RWPE2 (cell line): ENCODE data around the gene ANKRD36B.
"Not testable (repeated sequence)": the region's sequence is repeated elsewhere in the genome, so short reads cannot be mapped to it uniquely, and the experiment has no call there.

Experiments used
- ATAC-seq: fragments of 200-7000 bp; cut with Tn5 transposase; 3 replicates; pipeline ENCODE4 v1.9.1; 2021; ENCODE audit warnings: low read depth
- DNase-seq: peaks from one replicate; pipeline ENCODE4 v3.0.0-alpha.2; 2020; ENCODE audit warnings: low spot score
- H3K27ac ChIP-seq: fragments of 450-650 bp; 2 replicates; pipeline ENCODE4 v1.5.1; 2017; ENCODE audit warnings: mild to moderate bottlenecking; ENCODE audit not compliant: poor library complexity, severe bottlenecking
- H3K27me3 ChIP-seq: fragments of 250-450 bp; sonication (Bioruptor Pico); 2 replicates; pipeline ENCODE4 v1.5.1; 2021; ENCODE audit warnings: mild to moderate bottlenecking, moderate library complexity; ENCODE audit not compliant: insufficient read depth, poor library complexity, severe bottlenecking
- H3K36me3 ChIP-seq: fragments of 250-450 bp; sonication (Bioruptor Pico); 2 replicates; pipeline ENCODE4 v1.5.1; 2020; ENCODE audit warnings: low read depth, mild to moderate bottlenecking, moderate library complexity
- H3K4me1 ChIP-seq: fragments of 250-450 bp; sonication (Bioruptor Pico); 2 replicates; pipeline ENCODE4 v1.5.1; 2021; ENCODE audit warnings: mild to moderate bottlenecking, moderate library complexity; ENCODE audit not compliant: insufficient read depth, poor library complexity, severe bottlenecking
- H3K4me3 ChIP-seq: fragments of 250-450 bp; sonication (Bioruptor Pico); 2 replicates; pipeline ENCODE4 v1.5.1; 2021; ENCODE audit warnings: mild to moderate bottlenecking, moderate library complexity; ENCODE audit not compliant: severe bottlenecking
- H3K9me3 ChIP-seq: fragments of 250-450 bp; sonication (Bioruptor Pico); 2 replicates; pipeline ENCODE4 v1.5.1; 2021; ENCODE audit warnings: mild to moderate bottlenecking, moderate library complexity; ENCODE audit not compliant: severe bottlenecking
- CTCF ChIP-seq: fragments of 450-650 bp; IDR thresholded peaks from one replicate; pipeline ENCODE4 v1.5.1; 2017; ENCODE audit warnings: mild to moderate bottlenecking, moderate library complexity; ENCODE audit not compliant: poor library complexity, severe bottlenecking

ANKRD36B gene

GRCh38 chr2:97605524-97606339, 16.1 kb upstream of the ANKRD36B start:
- H3K9me3 ChIP-seq, H3K27ac ChIP-seq, H3K4me1 ChIP-seq, H3K27me3 ChIP-seq, DNase-seq, H3K4me3 ChIP-seq, H3K36me3 ChIP-seq, ATAC-seq: not testable (repeated sequence)

- H3K4me3 ChIP-seq, H3K4me1 ChIP-seq, H3K9me3 ChIP-seq, DNase-seq, H3K36me3 ChIP-seq, H3K27me3 ChIP-seq, ATAC-seq, H3K27ac ChIP-seq: not testable (repeated sequence)
These were observed 15.4 kb upstream of the ANKRD36B start for GRCh38 chr2:97605109-97605508.

- not testable (repeated sequence) for H3K4me3 ChIP-seq, DNase-seq, H3K27me3 ChIP-seq, H3K9me3 ChIP-seq, H3K36me3 ChIP-seq, H3K27ac ChIP-seq, H3K4me1 ChIP-seq, ATAC-seq
These were observed 11.9 kb upstream of the ANKRD36B start for GRCh38 chr2:97601537-97601936.

GRCh38 chr2:97596180-97596579, 6.5 kb upstream of the ANKRD36B start:
- not testable (repeated sequence) for H3K4me1 ChIP-seq, H3K9me3 ChIP-seq, H3K36me3 ChIP-seq, H3K4me3 ChIP-seq, DNase-seq, H3K27ac ChIP-seq, ATAC-seq, H3K27me3 ChIP-seq

GRCh38 chr2:97593520-97593919, 3.8 kb upstream of the ANKRD36B start:
- not testable (repeated sequence) for H3K27ac ChIP-seq, ATAC-seq, H3K4me3 ChIP-seq, H3K27me3 ChIP-seq, H3K36me3 ChIP-seq, DNase-seq, H3K4me1 ChIP-seq, H3K9me3 ChIP-seq

- Histone ChIP-seq H3K27ac (peak overlapping the region; percentile 83), H3K4me3 (peak overlapping the region; percentile 42)
- not testable (repeated sequence) for H3K9me3 ChIP-seq, H3K4me1 ChIP-seq, H3K36me3 ChIP-seq, H3K27me3 ChIP-seq
- DNase-seq: peak; percentile 58
- TF ChIP-seq CTCF: peak; percentile 90
- ATAC-seq: peak; percentile 69
These were observed 1.1 kb upstream of the ANKRD36B start for GRCh38 chr2:97590515-97591394.

- H3K36me3 ChIP-seq: not testable (repeated sequence)
These were observed 450 bp downstream of the ANKRD36B start for GRCh38 chr2:97589257-97589597.

GRCh38 chr2:97565674-97566073, 24.0 kb downstream of the ANKRD36B start:
- DNase-seq, ATAC-seq, H3K27me3 ChIP-seq, H3K4me1 ChIP-seq, H3K27ac ChIP-seq, H3K36me3 ChIP-seq, H3K9me3 ChIP-seq, H3K4me3 ChIP-seq: not testable (repeated sequence)

More at GRCh38 chr2:97589257-97589597, 450 bp downstream of the ANKRD36B start:
- not testable (repeated sequence) for H3K4me1 ChIP-seq, H3K27me3 ChIP-seq, H3K27ac ChIP-seq, DNase-seq, H3K9me3 ChIP-seq, ATAC-seq
- H3K4me3 ChIP-seq: peak overlapping the region; percentile 29

- H3K4me1 ChIP-seq, H3K4me3 ChIP-seq, H3K27me3 ChIP-seq, H3K9me3 ChIP-seq, H3K27ac ChIP-seq, DNase-seq, ATAC-seq: not testable (repeated sequence)
- peaks cover 32% of the 10 kb centered on the region for H3K36me3 ChIP-seq
These were observed 37.3 kb downstream of the ANKRD36B start for GRCh38 chr2:97552406-97552805.

- H3K4me3 ChIP-seq, H3K27ac ChIP-seq, DNase-seq, ATAC-seq, H3K9me3 ChIP-seq, H3K4me1 ChIP-seq, H3K27me3 ChIP-seq: not testable (repeated sequence)
- H3K36me3 ChIP-seq: peaks cover 25% of the 10 kb centered on the region
These were observed 39.2 kb downstream of the ANKRD36B start for GRCh38 chr2:97550498-97550897.
